RCC 7860 (cell line): ENCODE data around the gene CR1L.
A peak's percentile ranks its signal among the peaks of the same experiment; 100 is the strongest.
"Not testable (repeated sequence)": the region's sequence is repeated elsewhere in the genome, so short reads cannot be mapped to it uniquely, and the experiment has no call there.

Experiments used
- DNase-seq: peaks from one replicate; pipeline ENCODE4 v3.0.0-alpha.2; 2015; ENCODE audit warnings: low spot score
- FAIRE-seq: peaks from 2 replicates; lab custom pipeline; 2012; peaks lifted over from hg19 to GRCh38; lab: Jason Lieb, UNC

CR1L gene

DNA sequence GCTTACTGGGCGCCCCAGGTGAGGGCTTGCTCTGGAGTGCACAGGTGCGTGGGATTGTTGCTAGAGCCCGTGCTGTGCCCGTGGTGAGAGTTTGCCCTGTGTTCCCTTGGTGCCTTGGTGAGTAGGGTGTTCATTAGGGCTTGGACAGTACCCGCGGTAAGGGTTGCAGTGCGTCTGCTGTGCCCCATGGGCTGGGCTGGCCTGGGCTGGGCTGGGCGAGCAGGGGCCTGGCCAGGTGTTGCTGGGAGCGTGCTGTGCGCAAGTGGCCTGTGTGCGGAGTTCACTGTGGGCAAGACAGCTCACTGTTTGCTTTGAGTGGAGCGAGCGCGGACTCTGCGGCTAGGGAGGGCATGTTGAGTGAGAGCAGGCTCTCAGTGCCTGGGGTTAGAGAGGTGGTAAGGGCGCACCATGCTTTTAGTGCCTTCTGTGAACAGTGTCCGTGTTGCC, 725 bp downstream of the CR1L start:
- no peak for DNase-seq
- FAIRE-seq, result no peak

DNA sequence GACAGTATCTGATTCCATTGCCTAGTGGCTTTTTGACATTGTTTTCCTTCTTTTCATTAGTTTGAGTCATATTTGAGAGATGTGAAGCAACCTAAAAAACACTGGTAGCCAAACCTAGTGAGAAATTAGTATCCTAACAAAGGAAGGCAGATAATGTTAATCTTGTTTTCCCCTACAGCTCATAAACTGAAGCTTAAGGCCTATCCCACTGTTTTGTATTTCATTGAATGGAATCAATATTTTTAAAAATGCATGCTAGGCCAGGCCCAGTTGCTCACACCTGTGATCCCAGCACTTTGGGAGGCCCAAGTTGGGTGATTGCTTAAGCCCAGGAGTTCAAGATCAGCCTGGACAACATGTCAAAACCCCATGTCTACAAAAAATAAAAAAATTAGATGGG, 1.2 kb downstream of the CR1L start:
- DNase-seq (no peak), FAIRE-seq (no peak)

DNA sequence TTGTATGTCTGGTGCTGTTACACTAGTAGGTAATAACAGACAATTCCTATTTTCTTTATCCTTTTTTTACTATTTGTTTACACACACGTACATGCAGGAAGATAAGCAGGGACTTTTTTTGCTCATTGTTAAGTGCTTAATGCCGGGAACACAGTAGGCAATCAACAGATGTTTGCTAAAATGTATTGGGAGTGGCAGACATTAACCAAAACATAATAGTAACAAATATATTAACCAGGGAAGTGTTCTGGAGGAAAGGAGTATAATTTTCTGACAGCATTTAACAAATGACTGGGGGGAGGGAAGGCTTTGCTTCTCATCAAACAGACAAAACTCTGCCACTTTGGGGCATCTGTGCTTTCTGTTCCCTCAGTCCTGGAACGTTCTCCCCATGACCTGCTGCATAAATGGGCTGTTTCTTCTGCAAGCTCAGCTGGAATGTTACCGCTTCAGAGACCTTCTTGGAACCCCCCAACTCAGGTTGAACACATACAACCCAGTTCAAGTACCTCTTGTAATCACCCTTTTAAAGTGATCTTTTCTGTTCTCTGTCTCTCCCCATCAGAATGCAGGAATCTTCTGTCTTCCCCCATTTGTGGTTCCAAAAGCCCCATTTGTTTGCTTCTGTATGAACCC, 2.1 kb downstream of the CR1L start:
- DNase-seq, result no peak
- FAIRE-seq, result no peak

DNA sequence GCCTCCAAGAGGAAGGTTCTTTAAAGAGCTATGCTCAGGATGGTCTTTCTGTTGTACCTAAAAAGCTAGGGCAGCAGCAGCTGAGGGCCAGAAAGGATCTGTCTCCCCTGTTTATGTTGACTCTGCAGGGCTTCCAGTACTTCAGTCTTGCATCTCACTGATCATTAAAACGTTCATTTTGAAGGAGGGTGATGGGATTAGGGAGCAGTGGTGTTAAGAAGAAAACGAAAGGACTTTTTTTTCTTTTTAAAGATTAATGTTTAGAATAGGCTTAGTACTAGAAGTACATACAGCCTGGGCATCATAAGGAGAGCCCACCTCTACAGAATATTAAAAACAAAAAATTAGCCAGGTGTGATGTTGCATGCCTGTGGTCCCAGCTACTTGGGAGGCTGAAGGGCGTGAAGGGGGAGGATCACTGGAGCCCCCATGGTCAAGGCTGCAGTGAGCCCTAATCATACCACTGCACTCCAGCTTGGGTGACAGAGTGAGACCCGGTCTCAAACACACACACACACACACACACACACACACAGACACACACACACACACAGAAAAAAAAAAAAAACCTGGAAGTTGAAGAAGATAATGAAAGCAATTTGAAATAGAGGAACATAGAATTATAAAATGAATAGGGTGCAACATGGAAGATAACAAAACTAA, 2.9 kb downstream of the CR1L start:
- no peak for DNase-seq
- no peak for FAIRE-seq

DNA sequence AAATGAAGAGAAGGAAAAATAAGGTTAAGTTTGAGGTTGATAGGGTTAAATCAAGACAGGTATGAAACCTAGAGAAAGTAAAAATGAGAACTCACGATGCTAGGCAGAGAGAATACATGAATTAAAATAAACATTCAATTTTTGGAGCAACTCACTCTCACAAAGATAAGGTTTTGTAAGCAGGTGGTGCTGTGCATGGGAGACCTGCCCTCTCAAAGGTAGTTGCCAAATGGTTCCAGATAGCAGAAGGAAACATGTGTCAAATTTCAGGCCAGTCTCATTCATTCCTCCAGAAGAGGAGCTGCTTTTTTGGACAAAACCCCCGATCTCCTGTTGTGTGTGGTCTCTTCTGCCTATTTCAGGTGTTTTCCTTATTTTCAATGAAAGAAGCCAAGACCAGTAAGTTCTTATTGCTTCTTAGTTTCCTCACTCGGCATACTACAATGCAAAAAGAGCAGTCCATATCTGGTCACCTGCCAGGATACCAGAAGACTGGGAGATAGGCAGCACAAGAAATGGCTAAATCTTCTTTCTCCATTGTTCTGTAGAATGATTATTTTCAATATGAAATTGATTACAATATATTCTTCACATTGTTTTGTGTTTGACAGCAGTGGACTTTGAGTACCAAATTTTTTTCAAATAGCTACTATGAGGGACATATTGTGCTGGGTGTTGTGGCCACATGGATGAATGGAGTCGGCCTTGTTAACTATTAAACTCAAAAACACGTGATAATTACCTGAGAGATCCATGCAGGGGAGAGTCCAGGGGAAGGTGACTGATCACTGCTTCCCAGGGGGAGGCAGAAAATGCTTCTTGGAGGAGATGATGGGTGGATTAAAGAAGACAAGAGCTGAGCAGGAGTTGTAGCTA, 3.6 kb downstream of the CR1L start:
- FAIRE-seq (no peak), DNase-seq (no peak)

DNA sequence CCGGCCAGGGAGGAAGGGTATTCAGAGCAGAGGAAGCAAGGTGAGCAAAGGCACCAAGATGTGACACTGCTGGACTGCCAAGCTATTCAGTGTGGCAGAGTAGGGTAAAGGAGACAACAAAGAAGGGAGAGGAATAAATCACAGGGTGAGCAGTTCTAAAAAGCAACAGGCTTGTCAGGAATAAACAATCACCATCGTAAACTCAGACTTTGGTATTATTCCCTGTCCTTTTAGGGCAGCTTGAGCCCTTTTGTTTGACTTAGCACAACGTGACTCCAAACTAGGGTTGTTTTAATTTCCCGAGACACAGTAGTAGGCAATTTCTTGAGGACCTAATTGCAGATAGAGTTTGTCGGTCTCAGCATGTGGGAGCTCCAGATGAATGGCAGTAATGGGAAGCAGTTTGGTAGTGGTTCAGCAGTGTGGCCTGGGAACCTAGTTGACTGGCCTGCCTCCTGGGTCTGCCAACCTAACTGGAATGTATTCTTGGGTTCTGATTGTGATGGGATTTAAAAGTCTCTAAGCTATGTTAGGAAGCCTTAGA, 4.3 kb downstream of the CR1L start:
- FAIRE-seq, result no peak
- no peak for DNase-seq

DNA sequence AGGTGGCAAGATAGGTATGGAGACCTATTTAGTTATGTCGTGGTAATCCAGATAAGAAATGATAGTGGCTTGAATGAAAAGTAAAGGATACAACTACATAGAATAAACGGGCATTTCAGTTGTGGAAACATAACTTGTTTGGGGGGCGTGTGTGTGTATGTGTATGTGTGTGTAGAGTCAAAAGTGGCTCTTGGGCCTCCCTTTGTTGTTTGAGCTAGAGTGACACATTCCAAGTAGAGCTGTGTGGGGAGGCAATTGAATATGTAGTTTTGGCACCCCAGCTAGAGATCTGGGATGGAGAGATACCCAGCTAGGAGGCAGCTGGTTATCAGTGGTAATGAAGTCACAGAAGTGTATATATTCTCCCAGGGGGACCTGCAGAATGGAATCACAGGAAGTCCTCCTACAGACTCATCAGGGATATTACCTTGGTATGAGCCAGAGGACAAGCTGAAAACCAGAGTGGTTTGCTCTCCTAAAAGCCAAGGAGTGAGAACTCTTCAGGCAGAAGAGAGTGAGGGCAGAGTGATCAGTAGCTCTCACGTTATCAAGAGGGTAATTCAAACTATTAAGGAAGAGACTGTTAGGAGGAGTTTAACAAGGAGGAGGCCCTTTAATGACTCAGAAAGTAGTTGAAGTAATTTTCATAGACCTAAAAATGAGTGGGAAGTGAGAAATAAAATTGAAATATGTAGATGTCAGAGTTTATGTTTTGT, 5.1 kb downstream of the CR1L start:
- FAIRE-seq, result no peak
- no peak for DNase-seq

DNA sequence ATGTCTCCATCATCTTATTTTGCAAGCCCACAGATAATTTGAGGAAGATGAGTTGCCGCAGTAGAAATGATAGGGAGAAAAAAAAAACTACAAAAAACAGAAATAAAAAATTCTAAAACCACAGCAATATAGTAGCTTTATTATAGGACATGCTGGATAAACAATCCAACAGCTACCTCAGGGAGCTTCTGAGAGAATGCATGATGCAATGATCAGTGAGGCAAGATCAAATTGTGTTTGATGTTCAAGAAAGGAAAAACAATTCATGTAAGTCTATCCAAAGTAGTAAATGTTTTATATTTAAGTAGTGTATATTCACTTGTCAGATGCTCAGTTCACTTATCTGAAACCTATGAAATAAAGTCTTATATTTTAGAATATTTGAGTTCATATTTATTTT, 6.7 kb downstream of the CR1L start:
- no peak for FAIRE-seq
- no peak for DNase-seq

DNA sequence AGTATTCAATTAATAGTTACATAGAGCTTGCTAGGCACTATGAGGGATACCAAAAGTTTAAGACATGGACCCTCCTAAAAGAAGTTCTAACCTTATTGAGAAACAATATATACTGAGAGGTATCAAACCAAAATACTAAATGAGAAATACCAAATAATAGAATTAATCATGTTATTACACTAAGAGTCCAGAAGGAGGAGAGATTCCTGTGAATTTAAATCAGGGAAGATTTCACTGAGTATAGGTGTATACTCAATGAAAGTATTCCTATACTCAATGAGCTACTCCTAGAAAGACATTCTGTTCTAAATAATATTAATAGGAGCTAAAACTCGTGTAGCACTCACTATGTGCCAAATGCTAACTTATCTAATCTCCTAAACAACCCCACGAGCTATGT, 9.4 kb downstream of the CR1L start:
- peak; percentile 48 for FAIRE-seq

DNA sequence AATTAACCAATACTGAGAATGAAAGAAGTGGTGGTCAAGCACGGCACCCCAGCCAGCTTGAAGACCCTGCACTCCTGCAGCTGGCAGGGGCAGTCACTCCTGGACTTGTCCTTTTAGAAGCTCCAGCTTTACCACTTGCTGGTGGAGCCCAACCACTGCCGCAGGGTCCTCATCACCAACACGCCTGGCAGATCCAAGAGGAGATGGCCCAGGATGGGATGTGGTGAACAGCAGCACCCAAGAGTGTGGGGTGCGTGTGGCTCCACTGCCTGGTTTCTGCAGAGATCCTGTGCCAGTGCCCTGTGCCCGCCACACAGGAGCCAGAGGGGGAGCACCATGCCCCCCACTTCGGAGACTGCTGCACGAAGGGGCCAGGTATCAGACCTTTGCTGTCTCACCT, 13.5 kb downstream of the CR1L start:
- DNase-seq (no peak), FAIRE-seq (no peak)

More for the DNA sequence above, 9.4 kb downstream of the CR1L start:
- peak; percentile 29 for DNase-seq

DNA sequence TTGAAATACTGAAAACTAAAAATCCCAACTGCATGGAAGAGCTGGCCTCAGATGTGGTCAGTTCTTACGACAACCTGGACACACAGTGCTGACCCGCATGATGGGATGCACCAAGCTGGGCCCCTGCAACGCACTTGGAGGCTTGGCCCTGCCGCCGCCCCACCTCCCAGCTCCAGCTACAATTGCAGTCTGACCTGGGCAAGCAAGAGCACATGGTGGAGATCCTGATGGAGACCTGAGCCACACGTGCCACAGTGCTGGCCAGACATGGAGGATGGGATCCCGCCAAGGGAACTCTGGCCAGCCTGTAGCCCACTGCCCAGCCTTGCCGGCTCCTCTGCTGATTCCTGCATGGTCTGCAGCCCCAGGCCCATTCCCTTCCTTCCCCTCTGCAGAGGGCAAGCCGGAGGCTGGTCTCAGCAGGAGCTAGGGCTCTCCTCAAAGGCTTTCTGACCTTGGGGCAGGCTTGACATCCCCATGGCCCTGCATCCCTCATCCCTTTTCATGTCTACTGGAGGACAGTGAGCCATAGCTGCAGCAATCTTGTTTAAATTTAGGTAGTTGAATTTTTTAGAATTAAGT, 14.1 kb downstream of the CR1L start:
- FAIRE-seq, result no peak
- no peak for DNase-seq

DNA sequence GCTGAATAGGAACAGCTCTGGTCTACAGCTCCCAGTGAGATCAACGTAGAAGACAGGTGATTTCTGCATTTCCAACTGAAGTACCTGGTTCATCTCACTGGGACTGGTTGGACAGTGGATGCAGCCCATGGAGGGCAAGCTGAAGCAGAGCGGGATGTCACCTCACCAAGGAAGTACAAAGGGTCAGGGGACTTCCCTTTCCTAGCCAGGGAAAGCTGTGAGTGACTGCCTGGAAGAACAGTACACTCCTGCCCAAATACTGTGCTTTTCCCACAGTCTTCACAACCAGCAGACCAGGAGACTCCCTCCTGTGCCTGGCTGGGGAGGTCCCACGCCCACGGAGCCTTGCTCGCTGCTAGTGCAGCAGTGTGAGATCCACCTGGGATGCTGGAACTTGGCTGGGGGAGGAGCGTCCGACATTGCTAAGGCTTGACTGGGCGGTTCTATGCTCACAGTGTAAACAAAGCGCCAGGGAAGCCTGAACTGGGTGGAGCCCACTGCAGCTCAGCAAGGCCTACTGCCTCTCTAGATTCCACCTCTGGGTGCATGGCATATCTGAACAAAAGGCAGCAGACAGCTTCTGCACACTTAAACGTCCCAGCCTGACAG, 14.7 kb downstream of the CR1L start:
- DNase-seq (no peak), FAIRE-seq (no peak)

DNA sequence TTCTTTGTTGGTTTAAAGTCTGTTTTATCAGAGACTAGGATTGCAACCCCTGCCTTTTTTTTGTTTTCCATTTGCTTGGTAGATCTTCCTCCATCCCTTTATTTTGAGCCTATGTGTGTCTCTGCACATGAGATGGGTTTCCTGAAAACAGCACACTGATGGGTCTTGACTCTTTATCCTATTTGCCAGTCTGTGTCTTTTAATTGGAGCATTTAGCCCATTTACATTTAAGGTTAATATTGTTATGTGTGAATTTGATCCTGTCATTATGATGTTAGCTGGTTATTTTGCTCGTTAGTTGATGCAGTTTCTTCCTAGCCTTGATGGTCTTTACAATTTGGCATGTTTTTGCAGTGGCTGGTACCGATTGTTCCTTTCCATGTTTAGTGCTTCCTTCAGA, 16.5 kb downstream of the CR1L start:
- not testable (repeated sequence) for FAIRE-seq, DNase-seq

DNA sequence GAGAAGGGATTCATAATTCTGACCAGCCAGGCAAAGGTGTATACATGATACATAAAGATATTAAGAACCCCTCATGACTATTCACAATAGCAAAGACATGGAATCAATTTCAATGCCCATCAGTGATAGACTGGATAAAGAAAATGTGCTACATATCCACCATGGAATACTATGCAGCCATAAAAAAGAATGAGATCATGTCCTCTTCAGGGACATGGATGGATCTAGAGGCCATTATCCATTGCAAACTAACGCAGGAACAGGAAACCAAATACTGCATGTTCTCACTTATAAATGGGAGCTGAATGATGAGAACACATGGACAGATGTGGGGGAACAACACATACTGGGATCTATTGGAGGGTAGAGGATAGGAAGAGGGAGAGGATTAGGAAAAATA, 21.4 kb downstream of the CR1L start:
- FAIRE-seq, result no peak

DNA sequence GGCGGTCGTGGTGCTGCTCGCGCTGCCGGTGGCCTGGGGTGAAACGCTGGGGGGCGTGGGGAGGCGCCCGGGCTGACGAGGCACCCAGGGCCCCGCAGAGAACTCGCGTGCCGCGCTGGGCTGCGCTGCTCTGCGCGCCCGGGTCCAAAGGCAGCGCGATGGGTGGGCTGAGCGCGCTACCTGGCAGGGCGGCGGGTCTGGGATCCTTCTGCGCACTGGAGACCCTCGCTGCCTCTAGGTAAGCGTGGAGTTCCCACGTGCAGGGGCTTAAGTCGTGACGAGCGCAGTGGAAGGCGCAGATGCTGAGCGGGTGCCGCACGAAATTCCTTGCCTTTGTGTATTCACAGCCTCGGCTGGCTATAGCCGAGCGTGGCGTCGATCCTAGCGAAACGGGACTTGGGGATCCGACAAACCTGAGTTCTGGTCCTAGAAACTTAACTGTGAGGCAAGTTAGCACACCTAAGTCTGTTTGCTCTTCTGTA, 24.6 kb downstream of the CR1L start:
- FAIRE-seq (no peak), DNase-seq (no peak)

More for the DNA sequence above, 21.4 kb downstream of the CR1L start:
- no peak for DNase-seq

DNA sequence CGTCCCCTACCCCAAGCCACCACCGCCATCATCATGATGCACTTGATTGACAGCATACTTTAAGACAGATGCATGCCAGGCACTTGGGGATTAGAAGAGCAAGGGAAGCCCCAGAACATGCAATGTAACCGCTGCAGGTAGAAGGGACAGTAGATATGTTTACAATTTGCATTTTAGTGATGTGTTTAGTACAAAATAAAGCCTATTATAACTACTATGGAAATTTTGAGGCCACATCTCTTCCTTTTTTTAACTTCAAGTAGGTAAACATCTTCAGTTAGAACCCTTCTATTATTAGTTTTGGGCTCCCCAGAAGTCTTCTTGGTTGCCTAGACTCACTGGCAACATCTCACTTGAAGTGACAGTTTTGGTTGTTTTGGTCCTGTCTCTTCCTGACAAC, 25.3 kb downstream of the CR1L start:
- FAIRE-seq (no peak), DNase-seq (no peak)

DNA sequence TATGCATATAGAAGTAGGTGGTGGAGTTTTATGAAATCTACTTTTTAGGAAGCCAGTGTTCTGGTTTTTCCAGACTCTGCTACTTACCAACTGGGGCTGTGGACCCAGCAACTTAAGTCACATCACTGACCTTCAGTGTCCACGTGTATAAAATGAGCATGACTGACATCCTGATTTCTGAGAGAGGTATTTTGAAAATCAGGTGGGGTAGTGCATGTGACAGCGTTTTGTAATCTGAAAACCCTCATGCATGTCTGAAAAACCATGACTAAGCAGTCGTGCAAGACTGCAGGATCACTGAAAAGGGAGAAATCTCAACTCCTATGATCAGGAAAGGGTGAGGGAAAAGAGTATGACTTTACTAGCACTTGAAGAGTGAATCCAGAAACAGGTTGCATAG, 26.1 kb downstream of the CR1L start:
- FAIRE-seq, result peak; percentile 53
- peak; percentile 36 for DNase-seq

DNA sequence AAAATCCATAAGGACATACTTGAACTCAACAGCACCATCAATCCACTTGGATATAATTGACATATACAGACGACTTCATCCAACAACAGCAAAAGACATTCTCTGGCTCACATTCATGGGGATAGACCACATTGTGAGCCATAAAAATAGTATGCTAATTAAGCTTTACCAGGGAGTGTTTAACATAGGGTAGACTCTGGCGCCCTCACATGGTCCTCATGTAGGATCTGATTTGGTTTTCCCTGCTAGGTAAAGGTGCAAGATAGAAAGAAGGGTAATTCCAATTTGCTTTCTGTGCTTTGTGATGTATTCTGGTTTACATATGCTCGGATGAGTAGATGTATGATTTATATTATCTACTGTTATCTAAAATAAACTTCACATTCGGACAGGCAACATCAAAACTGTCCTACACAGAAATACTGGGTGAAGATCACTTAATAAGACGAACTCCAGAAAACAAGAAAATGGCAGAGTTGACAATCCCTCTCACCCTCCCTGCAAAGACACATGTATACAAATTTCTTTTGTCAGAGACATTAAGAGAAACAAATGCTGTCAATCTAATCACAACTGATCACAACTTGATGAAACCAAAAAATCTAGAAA, 27.7 kb downstream of the CR1L start:
- peak; percentile 15 for DNase-seq
- no peak for FAIRE-seq

DNA sequence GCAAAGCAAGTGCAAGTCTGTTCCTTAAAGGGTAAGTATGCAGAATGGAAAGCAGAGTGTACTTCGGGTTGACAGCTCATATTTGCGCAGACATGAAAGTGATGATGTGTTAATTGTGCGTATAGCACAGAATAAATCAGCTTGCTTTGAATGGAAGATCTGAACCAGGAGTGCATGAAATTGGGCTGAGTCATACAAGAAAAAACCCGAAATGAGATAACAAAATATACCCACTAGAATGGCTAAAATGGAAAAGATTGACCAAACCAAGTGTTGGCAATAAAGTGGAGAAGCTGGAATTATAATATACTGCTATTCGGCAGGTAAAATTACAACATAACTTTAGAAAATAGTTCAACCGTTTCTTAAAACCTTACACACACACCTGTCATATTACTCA, 28.5 kb downstream of the CR1L start:
- FAIRE-seq, result no peak

DNA sequence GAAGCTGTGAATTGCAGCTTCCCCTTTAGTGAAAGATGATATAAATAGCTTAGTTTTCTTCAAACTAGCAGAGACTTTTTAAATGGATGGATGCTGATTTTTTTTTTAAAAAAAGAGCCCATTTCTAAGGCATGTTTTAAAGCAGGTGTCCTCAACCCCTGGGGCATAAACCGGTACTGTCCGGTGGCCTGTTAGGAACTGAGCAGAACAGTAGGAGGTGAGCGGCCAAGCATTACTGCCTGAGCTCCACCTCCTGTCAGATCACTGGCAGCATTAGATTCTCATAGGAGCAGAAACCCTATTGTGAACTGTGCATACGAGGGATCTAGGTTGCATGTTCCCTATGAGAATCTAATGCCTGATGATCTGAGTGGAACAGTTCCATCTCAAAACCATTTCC, 31.2 kb downstream of the CR1L start:
- DNase-seq (no peak), FAIRE-seq (no peak)

More for the DNA sequence above, 28.5 kb downstream of the CR1L start:
- DNase-seq, result peak; percentile 51
